Measurements from ENCODE around the gene GNAS-AS1.

GRCh38 chr20:58802061-58802460 lies 48.6 kb downstream of the GNAS-AS1 start:
- TF ChIP-seq EZH2phosphoT487 (conservative IDR thresholded peaks at IDR 0.05; ENCODE audit: low read length) (no peak), CTCF (IDR thresholded peaks at IDR 0.05; ENCODE audit: insufficient read depth, low read length, poor library complexity, severe bottlenecking) (no peak)

Measured in SU-DHL-6 (cell line).